ENCODE measurements around the gene MYOM3.
A peak's percentile ranks its signal among the peaks of the same experiment; 100 is the strongest.

MYOM3 gene

DNA sequence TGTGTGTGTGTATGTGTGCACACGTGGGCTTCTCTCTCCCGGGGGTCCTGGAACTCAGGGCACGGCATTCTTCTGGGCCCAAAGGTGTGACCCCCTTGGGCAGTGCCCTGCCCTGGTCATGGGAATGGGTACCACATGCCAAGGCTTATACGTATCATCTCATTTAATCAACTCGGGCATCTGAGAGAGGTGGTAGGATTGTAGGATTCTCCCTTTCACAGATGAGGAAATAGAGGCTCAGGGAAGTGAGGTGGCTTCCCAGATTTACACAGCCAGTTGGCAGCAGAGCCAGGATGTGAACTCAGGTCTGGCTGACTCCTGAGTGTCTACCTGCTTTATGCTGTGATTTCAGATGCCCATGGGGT, 15.2 kb downstream of the MYOM3 start:
- no peak for ATAC-seq
- Mint-ChIP-seq H3K27me3 (peaks cover 16% of the 10 kb centered on the region), H3K4me1 (no peaks in the 10 kb centered on the region), H3K27ac (no peak overlapping the region), H3K4me3 (no peak overlapping the region), H3K9me3 (no peaks in the 10 kb centered on the region)
- no peak for DNase-seq

GRCh38 chr1:24096009-24096738, 15.8 kb downstream of the MYOM3 start:
- H3K4me1 Mint-ChIP-seq, result no peaks in the 10 kb centered on the region
- DNase-seq (no peak), ATAC-seq (no peak)
- no peak overlapping the region for H3K4me3 Mint-ChIP-seq
- no peaks in the 10 kb centered on the region for H3K9me3 Mint-ChIP-seq
- peaks cover 16% of the 10 kb centered on the region for H3K27me3 Mint-ChIP-seq
- no peak overlapping the region for H3K27ac Mint-ChIP-seq

DNA sequence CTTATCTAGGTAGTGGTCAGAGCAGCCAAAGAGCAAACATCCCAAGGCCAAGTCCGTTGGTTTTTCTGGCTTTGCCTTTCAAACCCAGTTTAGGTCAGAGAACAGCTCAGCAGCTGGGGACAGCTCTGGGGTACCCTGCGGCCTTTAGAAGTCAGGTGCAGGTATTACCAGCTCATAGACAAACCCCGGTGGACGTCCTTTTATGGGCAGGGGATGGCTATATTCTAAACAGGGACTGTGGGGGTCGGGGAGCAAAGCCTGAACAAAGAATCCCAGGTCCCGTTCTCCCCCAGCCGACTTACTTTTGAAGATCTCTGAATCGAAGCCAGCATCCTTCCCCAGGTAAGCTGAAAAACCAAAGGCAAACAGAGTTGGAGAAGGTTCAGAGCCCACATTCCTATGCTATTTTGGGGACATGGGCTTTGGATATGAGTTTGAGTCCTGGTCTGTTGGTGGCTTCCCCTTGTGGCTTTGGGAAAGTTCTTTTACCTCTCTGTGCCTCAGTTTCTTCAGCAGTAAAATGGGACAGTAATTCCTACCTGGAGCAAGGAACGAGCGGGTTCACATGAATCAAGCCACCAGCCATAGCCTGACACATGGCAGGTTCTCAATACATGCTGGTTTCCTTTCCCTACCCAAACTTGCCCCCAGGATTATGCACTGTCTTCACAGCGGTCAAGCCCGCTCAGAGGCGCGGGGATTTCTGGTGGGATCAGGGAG, 16.6 kb downstream of the MYOM3 start:
- no peak overlapping the region for H3K4me3 Mint-ChIP-seq
- H3K27ac Mint-ChIP-seq, result no peak overlapping the region
- H3K27me3 Mint-ChIP-seq, result peaks cover 16% of the 10 kb centered on the region
- no peaks in the 10 kb centered on the region for H3K4me1 Mint-ChIP-seq
- no peak for DNase-seq
- ATAC-seq, result no peak
- no peaks in the 10 kb centered on the region for H3K9me3 Mint-ChIP-seq

GRCh38 chr1:24094554-24094953, 17.4 kb downstream of the MYOM3 start:
- H3K4me3 Mint-ChIP-seq, result no peak overlapping the region
- no peaks in the 10 kb centered on the region for H3K4me1 Mint-ChIP-seq
- DNase-seq (no peak), ATAC-seq (no peak)
- H3K27ac Mint-ChIP-seq, result no peak overlapping the region
- peaks cover 16% of the 10 kb centered on the region for H3K27me3 Mint-ChIP-seq
- no peaks in the 10 kb centered on the region for H3K9me3 Mint-ChIP-seq

DNA sequence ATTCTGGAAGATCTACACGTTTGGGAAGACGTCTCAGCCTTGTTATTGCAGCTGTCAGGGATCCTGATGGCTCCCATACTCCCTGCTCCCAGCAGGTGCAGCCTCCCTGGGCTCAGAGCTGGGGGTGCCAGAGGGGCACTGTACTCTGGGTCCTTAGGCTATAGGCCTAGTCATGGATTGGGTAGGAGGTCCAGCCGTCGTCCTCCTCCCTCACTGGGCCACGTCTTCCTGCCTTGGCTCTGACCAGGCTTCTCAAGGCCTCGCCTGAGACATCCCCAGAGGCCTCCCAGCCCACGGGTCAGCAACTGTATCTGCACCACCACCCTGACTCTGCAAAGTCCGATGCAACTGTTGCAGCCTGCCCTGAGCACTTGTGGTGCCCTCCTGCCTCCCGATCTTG, 18.2 kb downstream of the MYOM3 start:
- ATAC-seq (no peak), DNase-seq (no peak)
- H3K27ac Mint-ChIP-seq, result peak overlapping the region in 1 of 2 donors; percentile 55
- H3K4me1 Mint-ChIP-seq, result no peaks in the 10 kb centered on the region
- H3K9me3 Mint-ChIP-seq, result no peaks in the 10 kb centered on the region
- H3K27me3 Mint-ChIP-seq, result peaks cover 16% of the 10 kb centered on the region
- H3K4me3 Mint-ChIP-seq, result no peak overlapping the region

DNA sequence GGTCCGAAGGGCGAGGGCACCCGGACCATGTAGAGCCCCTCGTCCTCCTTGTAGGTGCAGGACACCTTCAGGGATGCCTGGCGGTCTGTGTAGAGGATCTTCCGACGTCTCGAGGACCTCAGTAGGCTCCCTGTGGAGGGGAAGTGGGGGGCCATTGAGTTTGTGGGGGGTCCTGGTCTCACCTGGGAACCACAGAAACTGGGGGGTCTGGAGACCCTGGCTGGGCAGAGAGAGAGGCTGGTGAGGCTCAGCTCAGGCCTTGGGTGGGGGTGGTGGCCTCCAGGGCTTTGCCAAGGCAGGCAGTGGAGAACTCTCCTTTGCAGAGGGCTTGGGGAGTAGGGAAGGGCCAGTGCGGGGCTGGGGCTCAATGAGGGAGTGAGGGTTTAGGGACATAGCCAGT, 19.0 kb downstream of the MYOM3 start:
- Mint-ChIP-seq H3K4me1 (no peaks in the 10 kb centered on the region), H3K27me3 (peaks cover 16% of the 10 kb centered on the region), H3K4me3 (no peak overlapping the region), H3K9me3 (no peaks in the 10 kb centered on the region), H3K27ac (peak overlapping the region in 1 of 2 donors; percentile 54)
- ATAC-seq, result no peak
- no peak for DNase-seq

DNA sequence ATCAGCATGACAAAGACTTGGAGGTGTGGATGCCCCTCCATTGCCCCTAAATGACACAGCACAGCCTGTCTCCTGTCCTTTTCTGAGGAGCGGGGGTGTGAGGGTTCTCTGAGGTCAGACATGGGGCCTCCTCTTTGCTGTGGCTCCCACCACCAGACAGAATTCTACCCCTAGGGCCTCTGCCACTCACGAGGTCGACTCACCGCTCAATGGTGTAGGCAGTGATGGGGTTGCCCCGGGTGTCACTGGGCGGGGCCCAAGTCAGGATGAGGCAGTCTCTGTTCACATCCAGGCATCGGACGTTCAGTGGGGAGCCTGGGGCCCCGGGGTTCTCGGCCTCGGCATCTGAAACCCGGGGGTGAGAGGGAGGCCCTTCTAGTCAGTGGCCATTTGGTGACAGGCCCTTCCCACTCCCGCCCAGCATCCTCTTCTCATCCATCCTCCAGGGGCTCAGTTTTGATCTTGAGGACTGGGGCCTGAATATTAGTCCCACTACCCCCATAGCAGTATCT, 19.9 kb downstream of the MYOM3 start:
- Mint-ChIP-seq H3K4me1 (no peaks in the 10 kb centered on the region), H3K27me3 (peaks cover 16% of the 10 kb centered on the region), H3K4me3 (no peak overlapping the region), H3K27ac (peak overlapping the region in 1 of 2 donors; percentile 84), H3K9me3 (no peaks in the 10 kb centered on the region)
- ATAC-seq, result peak; percentile 52
- peak in 1 of 2 donors; percentile 19 for DNase-seq

GRCh38 chr1:24090736-24091135, 21.2 kb downstream of the MYOM3 start:
- Mint-ChIP-seq H3K27me3 (peaks cover 9% of the 10 kb centered on the region), H3K4me1 (no peaks in the 10 kb centered on the region), H3K9me3 (no peaks in the 10 kb centered on the region), H3K27ac (no peak overlapping the region), H3K4me3 (no peak overlapping the region)
- ATAC-seq (no peak), DNase-seq (no peak)

DNA sequence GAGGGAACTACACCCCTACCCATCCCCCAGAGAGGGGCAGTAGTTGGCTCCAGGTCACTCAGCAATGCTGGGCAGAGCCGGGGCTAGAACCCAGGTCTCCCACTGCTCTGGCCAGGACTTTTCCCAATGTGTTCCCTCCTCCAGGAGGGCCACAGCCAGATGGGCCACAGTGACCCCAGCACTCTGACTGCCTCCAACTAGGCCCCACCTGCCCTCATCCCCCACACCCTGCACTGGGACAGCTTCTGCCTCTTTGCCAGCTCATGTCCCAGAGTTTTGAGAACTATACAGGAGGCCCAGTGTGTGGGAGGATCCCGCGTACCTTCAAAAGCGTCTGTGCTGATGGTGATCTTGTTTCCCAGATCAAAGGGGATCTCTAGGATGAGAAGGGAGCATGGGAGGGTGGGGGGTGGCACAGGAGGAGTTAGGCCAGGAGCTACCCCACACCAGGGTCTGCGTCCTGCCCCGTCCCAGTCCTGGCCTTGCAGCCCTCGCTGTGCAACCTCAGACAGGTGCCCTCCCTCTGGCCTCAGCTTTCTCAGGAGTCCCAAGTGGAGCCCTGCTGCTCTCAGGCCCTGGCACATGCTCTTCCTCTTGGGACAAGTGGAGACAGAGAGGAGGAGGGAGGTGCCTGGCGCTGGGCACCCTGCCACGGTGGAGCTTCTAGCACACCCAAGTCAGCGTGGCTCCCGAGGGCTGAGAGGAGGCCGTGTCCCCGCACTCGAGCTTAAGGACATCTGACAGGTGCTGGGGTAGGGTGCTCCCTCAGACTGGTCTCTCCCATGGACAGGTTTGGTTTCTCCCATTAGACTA, 22.0 kb downstream of the MYOM3 start:
- ATAC-seq, result no peak
- Mint-ChIP-seq H3K27ac (no peak overlapping the region), H3K4me1 (no peaks in the 10 kb centered on the region), H3K27me3 (peaks cover 5% of the 10 kb centered on the region), H3K4me3 (no peak overlapping the region), H3K9me3 (no peaks in the 10 kb centered on the region)
- no peak for DNase-seq

DNA sequence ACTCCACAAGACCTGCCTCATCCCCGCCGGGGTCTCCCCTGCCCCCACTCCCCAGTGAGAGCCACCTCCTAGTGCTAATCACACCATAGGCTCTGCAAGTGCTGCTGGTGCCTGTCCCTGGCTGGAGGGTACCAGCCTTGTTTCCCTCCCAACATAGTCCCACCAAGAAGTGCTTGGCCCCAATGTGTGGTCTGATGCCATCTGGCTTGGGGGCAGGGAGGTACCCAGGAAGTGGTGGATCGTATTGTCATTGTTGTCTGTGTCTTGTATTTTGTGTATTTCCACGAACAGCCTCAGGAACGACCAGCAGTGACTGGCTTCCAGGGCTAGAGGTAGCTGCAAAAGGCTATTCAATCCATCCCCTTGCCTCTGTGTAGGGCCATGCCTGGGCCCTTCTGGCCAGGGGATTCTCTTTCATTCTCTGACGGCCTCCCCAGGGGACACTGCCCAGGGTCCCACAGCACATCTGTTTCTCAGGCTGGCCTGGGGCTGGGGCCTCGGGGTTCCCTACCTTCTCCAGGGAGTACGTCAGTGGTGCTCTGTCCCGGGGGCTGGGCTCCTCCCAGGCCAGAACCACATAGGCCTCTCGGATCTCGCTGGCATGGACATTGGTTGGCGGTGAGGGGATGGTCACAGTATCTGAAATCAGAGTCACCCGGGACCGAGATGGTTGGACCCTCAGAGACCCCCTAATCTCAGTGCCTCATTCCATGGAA, 22.8 kb downstream of the MYOM3 start:
- no peak for ATAC-seq
- Mint-ChIP-seq H3K4me3 (no peak overlapping the region), H3K27me3 (no peaks in the 10 kb centered on the region), H3K4me1 (no peaks in the 10 kb centered on the region), H3K9me3 (no peaks in the 10 kb centered on the region), H3K27ac (no peak overlapping the region)
- DNase-seq, result no peak

GRCh38 chr1:24086466-24086865, 25.5 kb downstream of the MYOM3 start:
- no peak overlapping the region for H3K4me3 Mint-ChIP-seq

GRCh38 chr1:24085546-24085945, 26.4 kb downstream of the MYOM3 start:
- ATAC-seq, result no peak
- H3K27ac Mint-ChIP-seq, result no peak overlapping the region

More at GRCh38 chr1:24086466-24086865, 25.5 kb downstream of the MYOM3 start:
- DNase-seq, result no peak
- no peak for ATAC-seq
- Mint-ChIP-seq H3K27ac (no peak overlapping the region), H3K4me1 (no peaks in the 10 kb centered on the region), H3K9me3 (no peaks in the 10 kb centered on the region), H3K27me3 (no peaks in the 10 kb centered on the region)

DNA sequence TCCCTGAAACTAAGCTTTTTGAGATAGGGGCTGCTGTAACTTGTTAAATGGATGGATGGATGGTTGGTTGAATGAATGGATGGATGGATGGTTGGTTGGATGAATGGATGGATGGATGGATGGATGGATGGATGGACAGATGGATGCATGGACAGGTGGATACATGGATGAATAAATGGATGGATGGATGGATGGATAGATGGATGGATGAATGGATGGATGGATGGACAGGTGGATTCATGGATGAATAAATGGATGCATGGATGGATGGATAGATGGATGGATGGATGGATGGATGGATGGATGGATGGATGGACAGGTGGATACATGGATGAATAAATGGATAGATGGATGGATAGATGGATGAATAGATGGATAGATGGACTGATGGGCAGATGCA, 26.9 kb downstream of the MYOM3 start:
- ATAC-seq, result no peak
- no peak for DNase-seq
- Mint-ChIP-seq H3K4me1 (no peaks in the 10 kb centered on the region), H3K27me3 (no peaks in the 10 kb centered on the region), H3K27ac (peak overlapping the region in 1 of 2 donors; percentile 41), H3K9me3 (no peaks in the 10 kb centered on the region), H3K4me3 (no peak overlapping the region)

More at GRCh38 chr1:24085546-24085945, 26.4 kb downstream of the MYOM3 start:
- Mint-ChIP-seq H3K4me1 (no peaks in the 10 kb centered on the region), H3K9me3 (no peaks in the 10 kb centered on the region), H3K4me3 (no peak overlapping the region), H3K27me3 (no peaks in the 10 kb centered on the region)
- no peak for DNase-seq

- H3K27ac Mint-ChIP-seq, result no peak overlapping the region
- H3K27me3 Mint-ChIP-seq, result no peaks in the 10 kb centered on the region
- ATAC-seq (no peak), DNase-seq (no peak)
- no peak overlapping the region for H3K4me3 Mint-ChIP-seq
- H3K4me1 Mint-ChIP-seq, result no peaks in the 10 kb centered on the region
- H3K9me3 Mint-ChIP-seq, result no peaks in the 10 kb centered on the region
These were observed 27.9 kb downstream of the MYOM3 start for GRCh38 chr1:24084050-24084449.

DNA sequence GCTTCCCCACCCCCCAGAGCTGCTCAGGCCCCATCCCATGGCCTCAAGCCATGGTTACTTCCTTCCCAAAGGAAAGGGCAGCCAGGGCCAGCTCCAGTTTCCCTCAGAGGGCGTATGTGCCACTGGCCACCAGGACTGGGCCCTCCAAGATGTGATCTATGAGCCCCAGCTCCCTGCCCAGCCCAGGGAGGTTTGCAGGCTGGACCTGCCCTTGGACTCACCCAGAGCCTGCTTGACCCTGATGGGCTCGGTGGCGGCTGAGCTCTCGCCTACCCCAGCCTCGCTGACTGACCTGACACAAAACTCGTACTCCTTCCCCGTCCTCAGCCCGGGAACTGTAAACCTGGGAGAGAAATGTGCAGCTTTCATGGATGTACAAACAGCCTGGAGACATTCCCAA, 29.6 kb downstream of the MYOM3 start:
- Mint-ChIP-seq H3K4me3 (no peak overlapping the region), H3K9me3 (no peaks in the 10 kb centered on the region), H3K4me1 (no peaks in the 10 kb centered on the region), H3K27ac (no peak overlapping the region), H3K27me3 (no peaks in the 10 kb centered on the region)
- ATAC-seq (no peak), DNase-seq (no peak)

Data from stimulated activated naive CD8-positive, alpha-beta T cell treated with anti-CD3 and anti-CD28 coated beads, Interleukin-15, amount 100 ng/mL, for 72 hours (primary cell).